ENCODE measurements around the gene PPP6R2.

GRCh38 chr22:50317178-50317577 lies 25.9 kb upstream of the PPP6R2 start:
- TF ChIP-seq CTCF (IDR thresholded peaks at IDR 0.05) (no peak), POLR2A (IDR thresholded peaks at IDR 0.05) (no peak), POLR2AphosphoS5 (IDR thresholded peaks at IDR 0.05) (no peak)
